ENCODE measurements around the gene GPSM1. TPM values are rescaled to one million over a fixed set of nuclear protein-coding genes. Genes with fewer than 3 reads are reported as not detected.

Gene GPSM1
- total and polyA plus RNA-seq, 5 experiments from 2014 or later: 0.50 to 11.6 (median 0.98) TPM

DNA sequence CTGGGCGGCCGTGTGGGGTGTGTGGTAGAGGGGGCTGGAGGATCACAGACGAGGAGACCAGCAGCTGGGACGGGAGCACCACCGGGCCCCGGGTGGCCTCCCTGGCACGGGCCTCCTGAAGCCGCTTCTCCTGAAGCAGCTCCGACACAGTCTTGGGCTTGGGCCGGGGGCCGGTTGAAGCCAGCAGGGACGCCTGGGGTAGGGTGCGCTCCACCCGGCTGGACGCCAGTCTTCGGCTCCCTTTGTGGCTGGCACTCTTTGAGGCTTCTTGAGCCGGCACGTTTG lies 51.6 kb downstream of the GPSM1 start:
- Mint-ChIP-seq H3K9me3 (no peaks in the 10 kb centered on the region), H3K4me3 (no peak overlapping the region), H3K36me3 (peaks cover 0 to 18% (median 0%) of the 10 kb centered on the region in 3 donors), H3K27me3 (no peaks in the 10 kb centered on the region), H3K4me1 (peaks cover 0 to under 1% (median 0%) of the 10 kb centered on the region in 4 donors), H3K27ac (peak overlapping the region in 1 of 10 donors; percentile 37)
- ATAC-seq (no peak), DNase-seq (no peak)
- POLR2A ChIA-PET: interaction anchor here (1.3 kb wide), 1 partner anchor 16 kb away, joined by 4 read pairs; the partner anchor contains the start of gene DNLZ

DNA sequence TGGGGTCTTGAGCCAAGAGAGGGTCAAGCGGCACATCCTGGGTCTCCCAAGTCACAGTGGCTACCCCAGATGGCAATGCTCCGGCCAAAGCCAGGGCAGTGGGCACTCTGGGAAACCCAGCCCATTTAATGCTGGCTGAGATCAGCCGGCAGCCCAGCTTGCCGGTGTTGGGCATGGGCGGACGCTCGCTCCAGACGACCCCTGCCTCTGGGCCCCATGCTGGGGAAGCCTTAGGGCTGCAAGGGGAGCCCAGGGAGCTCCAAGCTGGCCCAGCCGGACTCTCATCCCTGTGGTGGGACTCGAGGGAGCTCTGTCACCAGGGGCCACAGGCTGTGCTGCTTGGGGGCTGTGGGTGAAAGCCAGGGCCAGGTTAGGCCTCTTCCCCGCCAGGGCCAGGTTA lies 52.1 kb downstream of the GPSM1 start:
- H3K4me1 Mint-ChIP-seq: peaks cover 0 to 3% (median under 1%) of the 10 kb centered on the region in 4 donors
- no peaks in the 10 kb centered on the region for H3K9me3 Mint-ChIP-seq
- no peak for DNase-seq
- H3K36me3 Mint-ChIP-seq: peaks cover 0 to 22% (median 1%) of the 10 kb centered on the region in 3 donors
- POLR2A ChIA-PET: interaction anchor here (1.3 kb wide), 1 partner anchor 16 kb away, joined by 4 read pairs; the partner anchor contains the start of gene DNLZ
- ATAC-seq: no peak
- H3K27ac Mint-ChIP-seq: no peak overlapping the region
- H3K4me3 Mint-ChIP-seq: no peak overlapping the region
- H3K27me3 Mint-ChIP-seq: no peaks in the 10 kb centered on the region

DNA sequence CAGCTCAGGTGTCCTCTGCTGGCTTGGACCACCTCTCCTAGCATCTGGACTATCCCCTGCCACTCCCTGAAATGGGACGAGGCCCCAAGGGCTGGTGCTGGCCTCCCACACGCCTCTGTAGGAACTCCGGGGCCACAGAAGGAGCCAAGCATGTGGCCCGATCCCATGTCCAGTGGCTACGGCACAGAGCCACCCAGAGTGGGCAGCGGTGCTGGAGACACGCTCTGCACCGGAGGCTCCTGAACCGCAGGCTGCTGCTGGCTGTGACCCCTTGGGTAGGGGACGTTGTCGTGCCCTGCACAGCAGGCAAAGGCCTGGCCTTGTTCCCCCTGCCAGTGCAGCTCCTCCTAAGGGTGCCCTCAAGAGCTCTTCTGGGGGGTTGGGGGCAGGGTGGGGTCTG lies 52.6 kb downstream of the GPSM1 start:
- H3K27ac Mint-ChIP-seq: no peak overlapping the region
- DNase-seq: no peak
- peaks cover 3 to 7% (median 5%) of the 10 kb centered on the region in 4 donors for H3K4me1 Mint-ChIP-seq
- POLR2A ChIA-PET: interaction anchor here (1.3 kb wide), 1 partner anchor 17 kb away, joined by 4 read pairs; the partner anchor contains the start of gene DNLZ
- H3K27me3 Mint-ChIP-seq: no peaks in the 10 kb centered on the region
- H3K4me3 Mint-ChIP-seq: no peak overlapping the region
- no peaks in the 10 kb centered on the region for H3K9me3 Mint-ChIP-seq
- H3K36me3 Mint-ChIP-seq: peaks cover 0 to 26% (median 5%) of the 10 kb centered on the region in 3 donors
- ATAC-seq: no peak

DNA sequence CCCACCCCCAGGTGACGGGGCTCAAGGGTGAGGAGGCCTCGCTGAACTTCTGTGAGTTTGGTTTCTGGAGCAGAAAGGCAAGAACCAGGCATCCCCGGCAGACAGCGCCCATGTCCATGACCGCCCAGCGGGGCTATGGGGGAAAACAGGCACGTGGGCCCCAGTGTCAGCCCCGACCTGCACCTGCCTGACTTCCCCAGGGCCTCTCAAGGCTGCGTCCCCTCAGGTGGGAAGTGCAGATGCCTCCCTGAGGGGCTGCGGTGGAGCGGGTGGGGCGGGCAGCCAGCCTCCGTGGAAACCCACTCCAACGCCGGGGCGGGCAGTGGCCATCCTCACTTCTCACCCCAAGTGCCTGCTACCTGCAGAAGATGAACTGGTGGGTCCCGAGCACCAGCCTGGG lies 53.0 kb downstream of the GPSM1 start:
- Mint-ChIP-seq H3K4me3 (no peak overlapping the region), H3K9me3 (no peaks in the 10 kb centered on the region), H3K27ac (no peak overlapping the region), H3K36me3 (peaks cover 0 to 29% (median 7%) of the 10 kb centered on the region in 3 donors), H3K4me1 (peaks cover 7 to 12% (median 9%) of the 10 kb centered on the region in 4 donors), H3K27me3 (no peaks in the 10 kb centered on the region)
- POLR2A ChIA-PET: interaction anchor here (1.3 kb wide), 1 partner anchor 17 kb away, joined by 4 read pairs; the partner anchor contains the start of gene DNLZ
- no peak for ATAC-seq
- no peak for DNase-seq

DNA sequence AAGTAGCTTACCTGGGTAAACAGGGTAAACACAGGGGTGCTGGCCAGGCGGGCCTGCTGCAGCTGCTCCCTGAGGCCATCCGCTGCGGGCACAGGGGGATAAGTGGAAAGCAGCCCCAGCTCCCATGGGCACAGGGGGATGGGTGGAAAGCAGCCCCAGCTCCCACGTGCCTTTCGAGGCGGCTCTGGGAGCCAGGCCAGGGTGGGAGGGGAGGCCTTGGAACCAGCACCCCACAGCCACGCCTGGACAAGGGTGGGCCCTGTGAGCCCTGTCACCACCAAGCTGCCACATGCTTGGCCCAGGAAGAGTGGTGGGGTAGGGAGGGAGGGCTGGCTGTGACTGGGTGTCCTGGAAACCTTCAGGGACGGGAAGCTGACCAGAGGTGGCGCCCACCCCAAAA lies 54.0 kb downstream of the GPSM1 start:
- POLR2A ChIA-PET: no interaction called here
- no peaks in the 10 kb centered on the region for H3K9me3 Mint-ChIP-seq
- H3K4me3 Mint-ChIP-seq: no peak overlapping the region
- peaks cover 0 to 35% (median 7%) of the 10 kb centered on the region in 3 donors for H3K36me3 Mint-ChIP-seq
- ATAC-seq: no peak
- H3K27me3 Mint-ChIP-seq: no peaks in the 10 kb centered on the region
- H3K27ac Mint-ChIP-seq: no peak overlapping the region
- peaks cover 7 to 20% (median 16%) of the 10 kb centered on the region in 4 donors for H3K4me1 Mint-ChIP-seq
- DNase-seq: no peak

DNA sequence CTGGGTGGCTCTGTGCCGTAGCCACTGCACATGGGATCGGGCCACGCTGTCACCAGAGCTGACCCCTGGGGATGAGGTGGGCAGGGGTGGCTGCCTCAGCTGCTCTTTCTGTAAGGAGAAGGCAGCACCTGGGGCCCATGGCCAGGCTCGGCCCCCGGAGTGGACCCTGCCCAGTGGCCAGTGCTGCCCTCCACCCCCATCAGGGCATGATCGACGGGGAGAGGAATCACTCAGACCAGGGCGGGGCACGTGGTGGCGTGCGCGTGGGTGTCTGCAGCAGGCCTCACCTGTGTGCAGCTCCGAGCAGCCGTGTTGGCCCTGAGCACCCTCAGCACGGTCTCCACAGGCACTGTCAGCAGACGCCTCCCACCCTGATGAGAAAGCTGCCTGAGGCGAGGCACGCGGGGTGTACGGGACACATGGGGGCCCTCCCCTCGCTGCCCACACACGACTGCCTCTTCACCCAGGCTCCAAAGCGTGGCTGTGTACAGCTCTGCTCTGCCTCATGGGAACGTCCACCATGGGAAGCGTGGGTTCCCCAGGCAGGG lies 54.7 kb downstream of the GPSM1 start:
- H3K27me3 Mint-ChIP-seq: no peaks in the 10 kb centered on the region
- H3K36me3 Mint-ChIP-seq: peaks cover 0 to 40% (median 8%) of the 10 kb centered on the region in 3 donors
- peaks cover 7 to 20% (median 16%) of the 10 kb centered on the region in 4 donors for H3K4me1 Mint-ChIP-seq
- POLR2A ChIA-PET: no interaction called here
- no peaks in the 10 kb centered on the region for H3K9me3 Mint-ChIP-seq
- no peak overlapping the region for H3K27ac Mint-ChIP-seq
- DNase-seq (no peak), ATAC-seq (no peak)
- H3K4me3 Mint-ChIP-seq: no peak overlapping the region

DNA sequence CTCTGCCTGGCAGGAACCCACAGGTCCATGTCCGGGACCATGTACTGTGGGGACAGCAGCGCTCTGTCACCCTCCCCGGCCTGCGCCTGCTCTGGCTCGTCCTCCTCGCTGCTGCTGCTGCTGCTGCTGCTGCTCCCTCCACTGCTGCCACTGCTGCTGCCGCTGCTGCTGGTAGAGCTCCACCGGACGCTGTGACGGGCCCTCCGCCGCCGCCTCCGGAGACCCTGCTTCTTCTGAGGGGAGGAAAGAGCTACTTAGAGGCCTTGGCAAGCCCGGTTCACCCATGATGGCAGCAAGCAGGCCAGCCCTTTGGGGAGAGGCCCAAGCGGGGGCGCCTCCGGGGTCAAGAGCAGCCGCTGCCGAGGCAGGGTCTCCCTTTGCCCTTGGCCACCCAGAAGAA lies 56.1 kb downstream of the GPSM1 start:
- POLR2A ChIA-PET: no interaction called here
- ATAC-seq: no peak
- H3K27me3 Mint-ChIP-seq: no peaks in the 10 kb centered on the region
- H3K27ac Mint-ChIP-seq: no peak overlapping the region
- peaks cover 7 to 20% (median 16%) of the 10 kb centered on the region in 4 donors for H3K4me1 Mint-ChIP-seq
- no peak overlapping the region for H3K4me3 Mint-ChIP-seq
- no peaks in the 10 kb centered on the region for H3K9me3 Mint-ChIP-seq
- peaks cover 0 to 54% (median 17%) of the 10 kb centered on the region in 3 donors for H3K36me3 Mint-ChIP-seq
- no peak for DNase-seq

DNA sequence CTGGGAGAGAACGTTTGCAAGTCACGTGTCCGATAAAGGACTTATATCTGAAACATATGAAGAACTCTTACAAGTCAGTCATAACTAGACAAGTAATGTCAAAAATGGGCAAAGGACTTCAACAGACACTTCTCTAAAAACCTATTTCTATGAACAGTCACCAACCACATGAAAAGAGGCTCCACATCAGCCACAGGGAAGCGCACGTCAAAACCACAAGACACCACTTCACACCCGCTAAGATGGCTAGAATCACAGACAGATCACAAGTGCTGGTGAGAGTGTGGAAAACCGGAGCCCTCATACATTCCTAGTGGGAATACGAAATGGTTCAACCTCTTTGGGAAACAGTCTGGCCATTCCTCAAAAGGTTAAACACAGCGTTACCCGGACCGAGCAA lies 57.7 kb downstream of the GPSM1 start:
- H3K9me3 Mint-ChIP-seq: no peaks in the 10 kb centered on the region
- H3K27ac Mint-ChIP-seq: peak overlapping the region in 4 of 10 donors; percentile 1 to 88 (median 32)
- H3K27me3 Mint-ChIP-seq: no peaks in the 10 kb centered on the region
- DNase-seq (peak in 3 of 10 donors; percentile 32 to 53 (median 48)), ATAC-seq (peak; percentile 84 to 96)
- H3K4me1 Mint-ChIP-seq: peaks cover 7 to 20% (median 16%) of the 10 kb centered on the region in 4 donors
- H3K36me3 Mint-ChIP-seq: peaks cover 4 to 65% (median 19%) of the 10 kb centered on the region in 3 donors
- POLR2A ChIA-PET: interaction anchor here (1.1 kb wide), 1 partner anchor 19 kb away, joined by 4 read pairs; no protein-coding TSS in a partner anchor
- peak overlapping the region in 5 of 10 donors; percentile 6 to 57 (median 28) for H3K4me3 Mint-ChIP-seq

DNA sequence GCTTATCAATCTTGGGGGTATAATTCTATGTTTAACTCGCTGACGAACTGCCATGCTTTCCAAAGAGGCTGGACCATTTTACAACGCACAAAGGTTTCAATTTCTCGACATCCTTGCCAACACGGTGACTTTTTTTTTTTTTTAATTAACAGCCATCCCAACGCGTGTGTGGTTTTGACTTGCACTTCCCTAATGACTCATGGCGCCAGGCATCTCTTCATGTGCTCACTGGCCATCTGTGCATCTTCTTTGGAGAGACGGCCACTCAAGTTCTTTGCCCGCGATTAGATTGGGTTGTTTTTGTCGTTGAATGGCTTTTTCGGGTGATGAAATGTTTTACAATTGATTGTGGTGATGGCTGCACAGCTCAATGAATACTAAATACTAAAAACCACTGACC lies 58.7 kb downstream of the GPSM1 start:
- ATAC-seq (no peak), DNase-seq (no peak)
- no peaks in the 10 kb centered on the region for H3K27me3 Mint-ChIP-seq
- H3K36me3 Mint-ChIP-seq: peaks cover 4 to 72% (median 19%) of the 10 kb centered on the region in 3 donors
- POLR2A ChIA-PET: interaction anchor here (0.7 kb wide), 1 partner anchor 1323 kb away, joined by 3 read pairs; no protein-coding TSS in a partner anchor
- peaks cover 7 to 20% (median 16%) of the 10 kb centered on the region in 4 donors for H3K4me1 Mint-ChIP-seq
- H3K9me3 Mint-ChIP-seq: no peaks in the 10 kb centered on the region
- peak overlapping the region in 1 of 10 donors; percentile 50 for H3K27ac Mint-ChIP-seq
- no peak overlapping the region for H3K4me3 Mint-ChIP-seq

DNA sequence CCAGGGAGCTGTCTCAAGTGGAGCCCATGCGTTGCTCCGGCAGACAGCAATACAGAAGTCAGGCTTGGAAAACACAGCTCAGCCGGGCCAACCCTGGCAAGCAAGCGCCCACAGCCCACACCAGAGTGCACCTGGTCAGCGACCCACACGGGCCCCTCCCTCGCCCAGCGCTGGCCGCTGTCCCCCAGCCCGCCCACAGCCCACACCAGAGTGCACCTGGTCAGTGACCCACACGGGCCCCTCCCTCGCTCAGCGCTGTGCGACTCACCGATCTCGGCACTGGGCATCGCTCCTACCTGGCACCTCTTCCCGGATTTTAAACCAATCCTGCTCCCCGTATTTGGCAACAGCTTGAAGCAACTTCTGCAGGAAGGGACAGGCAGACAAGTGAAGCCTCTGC lies 59.9 kb downstream of the GPSM1 start:
- POLR2A ChIA-PET: no interaction called here
- peaks cover 4 to 80% (median 22%) of the 10 kb centered on the region in 3 donors for H3K36me3 Mint-ChIP-seq

DNA sequence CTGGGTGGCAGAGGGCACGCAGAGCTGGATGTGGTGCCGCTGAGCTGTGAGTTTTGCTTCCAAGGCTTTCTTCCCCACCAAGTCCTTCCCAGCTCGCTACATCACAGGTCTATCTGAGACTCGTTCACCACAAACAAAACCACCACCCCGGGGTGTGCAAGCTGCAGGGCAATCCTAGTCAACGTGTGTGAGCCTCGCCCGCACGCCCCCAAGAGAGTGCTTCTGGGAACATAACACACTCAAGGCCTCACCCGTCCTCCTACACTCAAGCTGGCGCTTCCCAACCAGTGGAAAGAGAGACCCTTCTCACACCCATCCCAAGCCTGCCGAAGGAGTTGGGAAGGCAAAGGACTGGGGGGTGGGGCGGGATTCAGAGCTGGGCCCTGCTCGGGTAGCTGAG lies 62.1 kb downstream of the GPSM1 start:
- peaks cover 4 to 74% (median 21%) of the 10 kb centered on the region in 3 donors for H3K36me3 Mint-ChIP-seq
- no peaks in the 10 kb centered on the region for H3K9me3 Mint-ChIP-seq
- H3K27ac Mint-ChIP-seq: no peak overlapping the region
- no peaks in the 10 kb centered on the region for H3K27me3 Mint-ChIP-seq
- no peak overlapping the region for H3K4me3 Mint-ChIP-seq
- ATAC-seq (no peak), DNase-seq (no peak)
- POLR2A ChIA-PET: interaction anchor here (1.7 kb wide), 1 partner anchor 21 kb away, joined by 5 read pairs; the partner anchor contains the start of genes ENTR1 and PMPCA
- H3K4me1 Mint-ChIP-seq: peaks cover 8 to 16% (median 16%) of the 10 kb centered on the region in 4 donors

More for the DNA sequence above, 59.9 kb downstream of the GPSM1 start:
- H3K9me3 Mint-ChIP-seq: no peaks in the 10 kb centered on the region
- no peak for DNase-seq
- ATAC-seq: no peak
- H3K4me3 Mint-ChIP-seq: no peak overlapping the region
- no peaks in the 10 kb centered on the region for H3K27me3 Mint-ChIP-seq
- peaks cover 8 to 20% (median 16%) of the 10 kb centered on the region in 4 donors for H3K4me1 Mint-ChIP-seq
- H3K27ac Mint-ChIP-seq: no peak overlapping the region

DNA sequence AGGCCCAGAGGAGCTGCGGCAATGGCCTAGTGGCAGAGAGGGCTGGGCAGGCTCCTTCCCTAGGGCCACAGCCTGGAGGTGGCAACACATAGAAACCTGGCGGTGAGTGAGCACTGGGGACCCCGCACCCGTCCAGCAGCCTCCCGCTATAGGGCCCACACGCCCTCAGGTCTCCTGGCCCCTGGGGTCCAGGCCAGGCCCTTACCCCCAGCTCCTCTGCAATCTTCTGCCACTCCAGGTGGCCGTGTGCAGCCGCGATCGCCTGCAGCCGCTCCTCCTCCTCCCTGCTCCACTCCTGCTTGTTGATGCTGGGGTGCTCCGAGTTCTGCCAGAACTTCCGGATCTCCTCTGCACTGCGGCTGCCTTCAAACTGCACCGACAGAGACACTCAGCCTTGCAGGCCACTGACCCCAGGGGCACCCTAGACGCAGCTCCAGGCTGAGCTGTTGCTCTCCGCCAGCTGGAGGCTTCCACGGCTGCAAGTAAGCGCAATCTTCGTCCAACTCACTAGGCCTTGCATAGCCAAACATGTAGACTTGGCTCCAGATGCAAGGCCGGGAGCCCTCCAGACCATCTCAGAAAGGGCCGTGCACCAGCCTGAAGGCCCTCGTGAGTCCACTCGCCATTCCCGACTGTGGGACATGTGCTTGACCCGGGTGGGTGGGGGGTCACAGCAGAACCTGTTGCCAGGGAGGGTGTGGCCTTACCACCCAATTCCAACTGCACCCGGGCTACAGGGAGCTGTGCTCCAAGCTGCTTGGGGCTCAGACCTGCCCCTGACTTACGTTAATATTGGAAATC lies 64.6 kb downstream of the GPSM1 start:
- H3K27me3 Mint-ChIP-seq: no peaks in the 10 kb centered on the region
- POLR2A ChIA-PET: no interaction called here

More for the DNA sequence above, 64.6 kb downstream of the GPSM1 start:
- Mint-ChIP-seq H3K36me3 (peaks cover 4 to 74% (median 15%) of the 10 kb centered on the region in 3 donors), H3K9me3 (no peaks in the 10 kb centered on the region), H3K4me3 (no peak overlapping the region), H3K27ac (peak overlapping the region in 1 of 10 donors; percentile 29), H3K4me1 (peaks cover 0 to 2% (median under 1%) of the 10 kb centered on the region in 4 donors)
- no peak for DNase-seq
- no peak for ATAC-seq

All from naive thymus-derived CD8-positive, alpha-beta T cell (primary cell).